Measurements from ENCODE around the gene DHX35.

GRCh38 chr20:39025883-39026282, 63.7 kb downstream of the DHX35 start:
- TF ChIP-seq EZH2 (IDR thresholded peaks at IDR 0.05; ENCODE audit: borderline replicate concordance, low read length) (no peak), CTCF (conservative IDR thresholded peaks at IDR 0.05 in 1 of 2, IDR thresholded peaks at IDR 0.05 in 1 of 2; ENCODE audit: extremely low read depth in 1 of 2, insufficient read depth in 1 of 2, low read depth in 1 of 2, low read length in 2 of 2) (no peak)
